ENCODE results near the gene RIN1. TPM values are rescaled to one million over a fixed set of nuclear protein-coding genes. Genes with fewer than 3 reads are reported as not detected.
A peak's percentile ranks its signal among the peaks of the same experiment; 100 is the strongest.

The RIN1 gene
- total RNA-seq, 1 donor from 2014 or later, result 1.0 TPM

DNA sequence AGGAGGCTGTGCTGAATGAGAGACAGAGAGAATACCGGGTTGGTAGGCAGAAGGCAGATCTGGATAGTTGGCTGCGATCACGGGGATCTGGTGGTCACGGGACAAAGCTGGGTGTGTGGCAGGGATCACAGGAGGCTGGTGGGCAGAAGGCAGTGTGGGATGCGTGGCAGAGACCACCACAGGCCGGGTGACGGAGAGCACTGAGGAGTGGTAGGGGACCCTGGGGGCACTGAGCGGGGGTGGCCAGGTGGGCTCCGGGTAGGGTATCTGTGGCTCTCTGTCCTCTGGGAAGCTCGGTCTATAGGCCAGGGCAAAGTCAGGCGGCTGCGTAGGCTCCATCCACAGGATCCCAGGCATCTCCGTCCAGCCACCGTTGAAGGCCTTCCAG lies 20.7 kb downstream of the RIN1 start:
- TF ChIP-seq, protein P1, sequence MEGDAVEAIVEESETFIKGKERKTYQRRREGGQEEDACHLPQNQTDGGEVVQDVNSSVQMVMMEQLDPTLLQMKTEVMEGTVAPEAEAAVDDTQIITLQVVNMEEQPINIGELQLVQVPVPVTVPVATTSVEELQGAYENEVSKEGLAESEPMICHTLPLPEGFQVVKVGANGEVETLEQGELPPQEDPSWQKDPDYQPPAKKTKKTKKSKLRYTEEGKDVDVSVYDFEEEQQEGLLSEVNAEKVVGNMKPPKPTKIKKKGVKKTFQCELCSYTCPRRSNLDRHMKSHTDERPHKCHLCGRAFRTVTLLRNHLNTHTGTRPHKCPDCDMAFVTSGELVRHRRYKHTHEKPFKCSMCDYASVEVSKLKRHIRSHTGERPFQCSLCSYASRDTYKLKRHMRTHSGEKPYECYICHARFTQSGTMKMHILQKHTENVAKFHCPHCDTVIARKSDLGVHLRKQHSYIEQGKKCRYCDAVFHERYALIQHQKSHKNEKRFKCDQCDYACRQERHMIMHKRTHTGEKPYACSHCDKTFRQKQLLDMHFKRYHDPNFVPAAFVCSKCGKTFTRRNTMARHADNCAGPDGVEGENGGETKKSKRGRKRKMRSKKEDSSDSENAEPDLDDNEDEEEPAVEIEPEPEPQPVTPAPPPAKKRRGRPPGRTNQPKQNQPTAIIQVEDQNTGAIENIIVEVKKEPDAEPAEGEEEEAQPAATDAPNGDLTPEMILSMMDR (IDR thresholded peaks at IDR 0.05; ENCODE audit: borderline replicate concordance), result no peak
- Histone ChIP-seq H3K4me3 (peak overlapping the region; percentile 73), H3K27ac (replicated peaks) (peak overlapping the region; percentile 92), H3K36me3 (no peaks in the 10 kb centered on the region), H3K4me1 (peaks cover 51% of the 10 kb centered on the region), H3K9me3 (replicated peaks) (no peaks in the 10 kb centered on the region), H3K27me3 (ENCODE audit: low read depth) (no peaks in the 10 kb centered on the region)
- no peak for DNase-seq
- intact Hi-C loops (cut with micrococcal nuclease), result no loop called here

DNA sequence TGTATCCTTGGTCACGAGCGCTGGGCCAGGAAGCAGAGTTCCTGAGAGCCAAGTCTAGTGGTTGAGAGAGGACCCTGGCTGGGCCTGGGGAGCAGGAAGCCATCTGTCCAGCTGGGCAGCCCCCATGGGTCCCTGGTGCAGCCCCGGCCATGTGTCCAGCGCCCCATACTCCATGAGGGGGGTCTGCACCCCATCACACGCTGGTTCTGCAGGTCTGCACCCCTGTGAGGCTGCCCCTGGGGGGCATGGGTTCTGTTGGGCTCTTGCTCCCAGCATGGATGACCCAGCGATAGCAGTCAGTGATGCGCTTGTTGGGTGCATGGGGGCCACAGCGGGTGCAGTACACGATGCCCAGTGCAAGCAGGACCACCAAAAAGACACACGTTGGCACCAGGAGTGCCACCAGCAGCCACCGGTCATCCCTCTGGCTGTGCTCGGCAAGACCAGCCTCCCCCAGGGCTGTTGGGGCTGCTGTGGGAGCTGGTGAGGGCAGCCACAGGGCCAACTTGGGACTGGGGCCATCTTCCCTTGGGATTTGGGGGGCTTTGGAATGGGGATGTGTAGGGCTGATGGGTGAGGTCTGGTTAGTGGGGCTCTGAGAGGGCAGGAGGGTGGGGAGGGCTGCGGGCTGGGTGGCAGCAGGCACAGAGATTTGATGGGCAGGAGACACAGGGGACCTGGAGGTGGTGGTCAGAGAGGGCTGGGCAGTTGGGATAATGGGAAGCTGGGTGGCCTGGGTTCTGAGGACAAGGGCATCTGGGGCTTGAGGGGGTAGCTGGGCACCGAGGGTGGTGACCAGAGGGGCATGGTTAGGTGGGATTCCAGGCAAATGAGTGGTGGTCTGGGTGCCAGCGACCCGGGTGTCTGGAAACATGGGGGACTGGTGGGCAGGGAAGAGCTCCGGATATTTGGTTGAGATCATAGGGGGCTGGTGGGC lies 21.4 kb downstream of the RIN1 start:
- DNase-seq, result no peak
- Histone ChIP-seq H3K27ac (replicated peaks) (peak overlapping the region; percentile 92), H3K27me3 (ENCODE audit: low read depth) (no peaks in the 10 kb centered on the region), H3K4me3 (peak overlapping the region; percentile 73), H3K9me3 (replicated peaks) (no peaks in the 10 kb centered on the region), H3K4me1 (peaks cover 51% of the 10 kb centered on the region), H3K36me3 (no peaks in the 10 kb centered on the region)
- TF ChIP-seq, protein P1 (IDR thresholded peaks at IDR 0.05; ENCODE audit: borderline replicate concordance), result no peak
- intact Hi-C loops (cut with micrococcal nuclease), result loop anchor here (5.0 kb wide), 1 partner anchor 72 kb away; no protein-coding TSS in a partner anchor

DNA sequence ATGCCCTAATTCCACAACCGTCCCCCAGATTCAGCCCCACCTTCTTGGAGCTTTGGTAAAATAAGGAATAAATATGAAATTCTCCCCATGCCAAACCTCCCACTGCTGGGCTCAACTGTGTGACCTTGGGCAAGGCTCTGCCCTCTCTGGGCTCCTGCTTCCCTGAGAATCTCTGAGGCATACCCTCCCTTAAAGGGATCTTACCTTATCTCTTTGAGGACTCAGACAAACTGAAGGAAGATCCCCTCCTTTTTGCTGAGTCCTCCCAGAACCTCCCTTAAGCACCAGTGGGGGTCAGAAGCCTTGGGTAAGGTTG lies 22.1 kb downstream of the RIN1 start:
- H3K4me3 ChIP-seq, result peak overlapping the region; percentile 73
- peak overlapping the region; percentile 92 for H3K27ac ChIP-seq (replicated peaks)
- intact Hi-C loops (cut with micrococcal nuclease), result loop anchor here (5.0 kb wide), 1 partner anchor 73 kb away; no protein-coding TSS in a partner anchor
- H3K36me3 ChIP-seq, result no peaks in the 10 kb centered on the region
- DNase-seq, result no peak
- TF ChIP-seq, protein P1 (IDR thresholded peaks at IDR 0.05; ENCODE audit: borderline replicate concordance), result no peak
- peaks cover 51% of the 10 kb centered on the region for H3K4me1 ChIP-seq
- no peaks in the 10 kb centered on the region for H3K27me3 ChIP-seq (ENCODE audit: low read depth)
- no peaks in the 10 kb centered on the region for H3K9me3 ChIP-seq (replicated peaks)

DNA sequence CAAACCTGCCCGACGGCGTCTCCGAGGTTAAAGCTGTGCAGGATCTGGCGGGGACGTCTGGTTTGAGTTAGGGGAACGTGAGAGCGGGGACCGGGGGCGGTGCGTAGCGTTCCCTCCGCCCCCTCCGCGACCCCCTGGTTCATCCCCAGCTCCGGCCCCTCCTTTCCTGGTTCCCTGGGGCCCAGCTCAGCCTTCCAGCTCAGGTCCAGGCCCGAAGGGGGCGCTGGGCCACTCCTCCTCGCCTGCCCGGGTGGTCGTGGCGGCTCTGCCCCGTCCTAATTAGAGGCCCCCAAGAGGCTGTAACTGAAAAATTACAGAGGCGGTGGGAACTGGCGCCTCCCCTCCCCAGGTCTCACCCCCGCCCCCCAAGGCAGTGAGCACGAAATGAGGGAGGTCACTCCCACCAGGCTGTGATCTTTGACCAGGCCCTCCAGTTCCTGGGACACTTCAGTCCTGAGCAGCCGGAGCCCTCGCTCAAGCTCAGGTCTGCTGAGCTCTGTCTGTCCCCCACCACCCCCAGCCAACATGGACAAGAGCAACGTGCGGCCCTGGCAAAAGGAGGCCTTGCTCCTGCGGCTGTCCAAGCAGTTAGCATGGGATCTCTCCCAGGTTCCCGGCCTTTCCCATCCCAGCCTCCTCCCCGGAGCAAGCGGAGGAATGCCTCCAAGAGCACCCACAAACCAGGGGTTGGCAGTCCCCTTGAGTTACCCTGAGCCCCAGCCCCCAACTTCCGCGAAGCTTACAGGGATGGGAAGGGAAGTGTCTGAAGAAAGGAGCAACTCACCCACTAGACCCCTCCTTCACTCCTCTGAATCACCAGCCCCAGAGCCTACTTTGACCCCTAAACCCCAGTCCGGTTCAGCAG lies 22.7 kb downstream of the RIN1 start:
- DNase-seq, result peak; percentile 41
- intact Hi-C loops (cut with micrococcal nuclease), result loop anchor here (5.0 kb wide), 1 partner anchor 74 kb away; no protein-coding TSS in a partner anchor
- H3K4me3 ChIP-seq, result peak overlapping the region; percentile 73

More for the DNA sequence above, 22.7 kb downstream of the RIN1 start:
- peaks cover 45% of the 10 kb centered on the region for H3K4me1 ChIP-seq
- peak overlapping the region; percentile 92 for H3K27ac ChIP-seq (replicated peaks)
- TF ChIP-seq, protein P1 (IDR thresholded peaks at IDR 0.05; ENCODE audit: borderline replicate concordance), result peak; percentile 23
- H3K27me3 ChIP-seq (ENCODE audit: low read depth), result no peaks in the 10 kb centered on the region
- H3K9me3 ChIP-seq (replicated peaks), result no peaks in the 10 kb centered on the region
- H3K36me3 ChIP-seq, result no peaks in the 10 kb centered on the region
